Measurements from ENCODE around the gene SMIM26.

DNA sequence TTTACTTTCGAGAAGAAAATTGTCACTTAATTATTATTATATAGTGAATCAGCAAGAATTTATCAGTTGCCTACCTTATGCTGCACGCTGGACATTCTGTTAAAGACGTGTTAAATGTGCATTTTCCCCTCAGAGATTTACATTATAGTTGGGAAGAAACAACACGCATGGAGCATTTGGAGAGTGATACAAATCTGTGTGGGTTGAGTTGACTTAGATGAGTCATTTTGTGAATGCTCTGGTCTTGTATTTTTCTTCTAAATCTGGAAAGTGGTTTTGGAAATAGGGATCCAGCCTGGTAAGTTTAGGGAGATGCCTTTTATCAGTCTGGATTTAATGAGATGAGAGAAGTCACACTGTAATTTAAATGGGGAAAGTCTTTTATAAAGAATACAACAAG, 24.0 kb upstream of the SMIM26 start:
- TF ChIP-seq, protein P1, sequence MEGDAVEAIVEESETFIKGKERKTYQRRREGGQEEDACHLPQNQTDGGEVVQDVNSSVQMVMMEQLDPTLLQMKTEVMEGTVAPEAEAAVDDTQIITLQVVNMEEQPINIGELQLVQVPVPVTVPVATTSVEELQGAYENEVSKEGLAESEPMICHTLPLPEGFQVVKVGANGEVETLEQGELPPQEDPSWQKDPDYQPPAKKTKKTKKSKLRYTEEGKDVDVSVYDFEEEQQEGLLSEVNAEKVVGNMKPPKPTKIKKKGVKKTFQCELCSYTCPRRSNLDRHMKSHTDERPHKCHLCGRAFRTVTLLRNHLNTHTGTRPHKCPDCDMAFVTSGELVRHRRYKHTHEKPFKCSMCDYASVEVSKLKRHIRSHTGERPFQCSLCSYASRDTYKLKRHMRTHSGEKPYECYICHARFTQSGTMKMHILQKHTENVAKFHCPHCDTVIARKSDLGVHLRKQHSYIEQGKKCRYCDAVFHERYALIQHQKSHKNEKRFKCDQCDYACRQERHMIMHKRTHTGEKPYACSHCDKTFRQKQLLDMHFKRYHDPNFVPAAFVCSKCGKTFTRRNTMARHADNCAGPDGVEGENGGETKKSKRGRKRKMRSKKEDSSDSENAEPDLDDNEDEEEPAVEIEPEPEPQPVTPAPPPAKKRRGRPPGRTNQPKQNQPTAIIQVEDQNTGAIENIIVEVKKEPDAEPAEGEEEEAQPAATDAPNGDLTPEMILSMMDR (conservative IDR thresholded peaks at IDR 0.05 in 1 of 2, IDR thresholded peaks at IDR 0.05 in 1 of 2; ENCODE audit: extremely low read depth in 1 of 2, insufficient read depth in 1 of 2, low read depth in 1 of 2, low read length in 2 of 2): no peak
- TF ChIP-seq EZH2 (IDR thresholded peaks at IDR 0.05; ENCODE audit: borderline replicate concordance, low read length): no peak

Measured in mammary epithelial cell (primary cell).